NCI-H446 treated with DMSO at 0.1 percent for 48 hours (cell line): ENCODE results near the gene GRAMD1A.
"Not testable (repeated sequence)": the region's sequence is repeated elsewhere in the genome, so short reads cannot be mapped to it uniquely, and the experiment has no call there.

Experiments used
- DNase-seq: peaks from one replicate; lab custom pipeline; 2025; lab: John Stamatoyannopoulos, UW

GRAMD1A gene

DNA sequence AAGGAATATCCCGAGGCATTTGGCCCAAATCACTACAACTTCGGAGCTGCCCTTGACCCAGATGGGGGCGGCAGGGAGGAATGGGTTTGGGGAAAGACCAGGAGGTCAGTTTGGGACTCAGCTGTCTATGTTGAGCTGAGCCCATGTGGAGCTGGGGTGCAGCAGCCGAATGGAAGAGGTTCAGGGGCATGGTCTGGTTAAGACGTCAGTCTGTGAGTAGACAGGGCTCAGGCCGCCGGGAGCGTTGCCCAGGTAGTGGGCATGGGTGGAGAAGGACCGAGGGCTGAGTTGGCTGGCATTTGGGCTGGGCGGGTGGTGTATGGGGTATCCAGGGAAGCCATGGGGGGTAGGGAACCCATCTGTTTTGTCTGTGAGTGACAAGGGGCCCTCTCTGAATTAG, 20.9 kb downstream of the GRAMD1A start:
- DNase-seq, result no peak

DNA sequence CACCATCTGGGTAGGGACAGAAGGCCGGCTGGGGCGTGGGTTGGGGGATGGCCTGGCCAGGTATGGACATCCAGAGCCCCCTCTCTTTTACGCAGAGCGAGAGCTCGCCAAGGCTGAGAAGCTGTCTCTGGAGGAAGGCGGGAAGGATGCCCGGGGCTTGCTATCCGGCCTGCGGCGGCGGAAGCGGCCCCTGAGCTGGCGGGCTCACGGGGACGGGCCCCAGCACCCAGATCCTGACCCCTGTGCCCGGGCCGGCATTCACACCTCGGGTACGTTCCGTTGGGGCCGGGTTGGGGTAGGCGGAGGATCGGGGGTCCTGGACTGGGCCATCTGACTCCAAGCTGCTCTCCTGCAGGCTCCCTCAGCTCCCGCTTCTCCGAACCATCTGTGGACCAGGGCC, 21.5 kb downstream of the GRAMD1A start:
- DNase-seq, result no peak

DNA sequence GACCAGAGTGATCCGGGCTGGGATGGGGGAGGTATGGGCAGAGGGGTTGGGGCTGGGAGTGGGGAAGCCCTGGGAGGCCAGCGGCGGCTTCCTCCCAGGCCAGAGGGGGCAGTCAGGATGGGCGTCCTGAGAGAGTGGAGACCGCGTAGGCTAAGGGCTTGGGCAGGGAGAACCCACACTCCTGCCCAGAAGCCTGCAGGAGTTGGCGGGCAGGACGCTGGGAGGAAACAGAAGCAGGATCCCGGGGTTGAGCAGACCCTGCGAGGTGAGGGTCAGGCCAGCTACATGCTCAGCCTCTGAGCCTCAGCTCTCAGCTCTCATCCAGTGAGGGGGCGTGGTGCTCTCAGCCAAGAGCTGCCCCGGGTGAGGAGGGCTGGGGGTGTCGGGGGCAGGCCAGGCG, 22.3 kb downstream of the GRAMD1A start:
- DNase-seq, result no peak

DNA sequence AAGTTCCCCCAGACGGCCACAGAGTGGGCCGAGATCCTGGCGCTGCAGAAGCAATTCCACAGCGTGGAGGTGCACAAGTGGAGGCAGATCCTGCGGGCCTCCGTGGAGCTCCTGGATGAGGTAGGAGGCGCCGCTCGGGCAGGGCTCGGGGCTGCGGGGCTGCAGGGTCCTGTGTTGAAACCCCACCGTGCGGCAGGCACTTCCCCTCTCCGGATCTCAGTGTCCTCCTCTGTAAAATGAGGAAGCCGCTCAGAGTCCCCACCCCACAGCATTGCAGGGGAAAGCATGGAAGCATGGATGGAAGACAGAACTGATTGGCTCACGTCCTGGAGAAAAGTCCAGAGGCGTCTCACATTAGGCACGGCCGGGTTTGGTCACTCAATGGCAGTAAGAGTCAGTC, 23.3 kb downstream of the GRAMD1A start:
- no peak for DNase-seq

DNA sequence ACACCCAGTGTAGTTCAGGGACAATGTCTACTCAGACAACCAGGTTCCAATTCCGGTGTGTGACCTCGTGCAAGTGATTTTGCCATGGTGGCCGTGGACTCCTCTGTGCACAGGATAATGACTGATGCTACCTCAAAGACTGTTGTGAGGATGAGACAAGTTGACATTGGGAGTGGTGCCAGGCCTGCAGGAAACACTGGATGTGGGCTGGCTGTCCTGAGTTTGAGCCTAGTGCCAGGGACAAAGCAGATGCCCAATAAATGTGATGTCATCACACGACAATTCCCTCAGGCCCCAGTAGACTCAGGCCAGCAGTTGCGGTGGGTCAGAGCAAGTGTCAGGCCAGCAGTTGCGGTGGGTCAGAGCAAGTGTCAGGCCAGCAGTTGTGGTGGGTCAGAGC, 24.0 kb downstream of the GRAMD1A start:
- no peak for DNase-seq

DNA sequence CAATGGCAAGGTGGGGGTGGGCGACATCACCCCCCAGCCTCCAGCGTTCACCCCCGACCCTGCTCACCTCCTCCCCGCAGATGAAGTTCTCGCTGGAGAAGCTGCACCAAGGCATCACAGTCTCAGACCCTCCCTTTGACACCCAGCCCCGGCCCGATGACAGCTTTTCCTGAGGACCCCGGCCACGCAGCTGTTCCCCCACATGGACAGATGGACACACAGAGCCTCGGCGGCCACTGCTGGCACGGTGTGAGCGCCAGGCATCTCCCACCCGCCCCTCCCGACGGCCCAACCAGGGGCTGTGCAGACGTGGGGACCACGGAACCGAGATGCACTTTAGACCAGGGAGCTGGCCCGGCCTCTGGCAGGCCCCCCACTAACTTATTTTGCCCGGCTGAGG, 25.8 kb downstream of the GRAMD1A start:
- DNase-seq, result no peak

DNA sequence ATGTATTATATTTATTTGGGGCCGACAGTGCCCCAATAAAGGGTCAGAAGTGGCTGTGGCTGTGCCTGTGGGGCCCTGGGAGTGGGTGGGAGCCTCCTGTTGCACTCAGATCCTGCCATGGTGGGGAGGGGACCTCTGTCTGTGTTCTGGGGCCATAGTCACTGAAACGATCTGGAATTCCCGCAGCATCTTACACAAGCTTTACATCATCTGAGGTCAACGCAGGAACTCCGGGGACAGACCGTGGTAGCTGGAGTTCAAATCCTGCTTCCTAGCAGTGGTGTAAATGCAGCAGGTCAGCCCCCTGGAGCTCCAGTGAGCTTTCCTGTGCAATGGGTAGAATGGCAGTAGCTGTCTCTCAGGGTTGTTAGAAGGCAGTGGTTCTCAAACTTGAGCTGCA, 26.3 kb downstream of the GRAMD1A start:
- DNase-seq, result no peak

DNA sequence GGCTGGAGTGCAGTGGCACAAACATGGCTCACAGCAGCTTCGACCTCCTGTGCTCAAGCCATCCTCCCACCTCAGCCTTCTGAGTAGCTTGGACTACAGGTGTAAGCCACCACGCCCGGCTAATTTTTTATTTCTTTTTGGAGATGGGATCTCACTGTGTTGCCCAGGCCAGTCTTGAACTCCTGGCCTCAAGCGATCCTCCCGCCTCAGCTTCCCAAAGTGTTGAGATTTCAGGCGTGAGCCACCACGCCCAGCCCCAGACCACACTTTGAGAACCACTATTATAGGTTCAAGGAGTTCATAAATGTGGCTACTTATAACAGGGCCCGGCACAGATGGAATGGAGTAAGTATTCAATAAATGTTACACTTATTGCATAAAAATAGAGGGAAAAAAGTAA, 26.9 kb downstream of the GRAMD1A start:
- no peak for DNase-seq

DNA sequence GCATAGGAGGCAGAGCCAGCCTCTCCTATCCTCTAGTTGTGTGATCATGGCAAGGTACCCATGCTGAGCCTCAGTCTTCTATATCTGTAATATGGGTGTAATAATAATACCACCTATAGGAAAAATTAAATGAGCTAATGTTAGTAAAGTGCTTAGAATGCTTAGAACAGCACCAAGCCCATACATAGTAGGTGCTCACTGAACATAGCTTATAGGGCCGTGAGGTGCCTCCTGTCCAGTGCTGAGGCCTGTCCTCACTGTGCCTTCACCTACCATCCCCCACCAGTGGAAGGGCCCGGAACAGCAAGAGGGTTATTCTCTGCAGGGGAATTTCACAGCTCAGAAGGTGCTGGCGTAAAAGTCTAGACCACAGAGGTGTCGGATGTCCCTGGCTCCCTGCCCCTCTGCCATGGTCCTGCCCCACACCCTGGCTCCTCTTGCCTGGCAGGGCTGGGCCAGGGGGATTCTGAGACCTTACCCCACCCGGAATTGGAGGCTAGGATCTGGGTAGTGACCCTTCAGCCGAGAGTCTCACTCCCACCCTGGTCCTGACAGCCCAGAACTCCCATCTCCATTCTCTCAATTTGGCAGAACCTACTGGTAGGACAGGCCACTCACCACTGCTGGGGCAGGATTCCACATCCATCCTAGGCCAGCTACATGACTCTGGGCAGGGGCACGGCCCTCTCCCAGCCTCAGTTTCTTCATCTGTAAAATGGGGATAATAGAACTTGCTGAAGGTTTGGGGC, 27.9 kb downstream of the GRAMD1A start:
- no peak for DNase-seq

DNA sequence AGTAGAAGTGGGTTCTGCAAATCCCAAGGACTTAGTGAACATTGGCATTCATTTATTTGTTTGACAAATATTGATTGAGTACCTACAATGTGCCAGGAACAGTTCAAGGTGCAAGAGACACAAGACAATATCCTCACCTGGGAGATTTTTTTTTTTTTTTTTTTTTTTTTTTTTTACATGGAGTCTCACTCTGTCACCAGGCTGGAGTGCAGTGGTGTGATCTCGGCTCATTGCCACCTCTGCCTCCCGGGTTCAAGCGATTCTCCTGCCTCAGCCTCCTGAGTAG, 28.4 kb downstream of the GRAMD1A start:
- not testable (repeated sequence) for DNase-seq

DNA sequence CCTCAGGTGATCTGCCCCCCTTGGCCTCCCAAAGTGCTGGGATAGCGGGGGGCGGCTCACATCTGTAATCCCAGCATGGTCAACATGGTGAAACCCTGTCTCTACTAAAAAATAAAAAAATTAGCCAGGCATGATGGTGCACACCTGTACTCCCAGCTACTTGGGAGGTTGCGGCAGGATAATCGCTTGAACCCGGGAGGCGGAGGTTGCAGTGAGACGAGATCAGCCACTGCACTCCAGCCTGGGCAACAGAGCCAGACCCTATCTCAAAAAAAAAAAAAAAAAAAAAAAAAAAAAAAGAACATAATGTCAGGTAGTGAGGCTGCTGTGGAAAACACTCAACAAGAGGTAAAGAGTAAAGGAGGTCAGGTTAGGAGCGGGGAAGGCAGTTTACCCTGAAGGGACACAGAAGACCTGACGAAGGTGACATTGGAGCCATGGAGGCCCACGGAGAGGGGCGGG, 29.2 kb downstream of the GRAMD1A start:
- not testable (repeated sequence) for DNase-seq

DNA sequence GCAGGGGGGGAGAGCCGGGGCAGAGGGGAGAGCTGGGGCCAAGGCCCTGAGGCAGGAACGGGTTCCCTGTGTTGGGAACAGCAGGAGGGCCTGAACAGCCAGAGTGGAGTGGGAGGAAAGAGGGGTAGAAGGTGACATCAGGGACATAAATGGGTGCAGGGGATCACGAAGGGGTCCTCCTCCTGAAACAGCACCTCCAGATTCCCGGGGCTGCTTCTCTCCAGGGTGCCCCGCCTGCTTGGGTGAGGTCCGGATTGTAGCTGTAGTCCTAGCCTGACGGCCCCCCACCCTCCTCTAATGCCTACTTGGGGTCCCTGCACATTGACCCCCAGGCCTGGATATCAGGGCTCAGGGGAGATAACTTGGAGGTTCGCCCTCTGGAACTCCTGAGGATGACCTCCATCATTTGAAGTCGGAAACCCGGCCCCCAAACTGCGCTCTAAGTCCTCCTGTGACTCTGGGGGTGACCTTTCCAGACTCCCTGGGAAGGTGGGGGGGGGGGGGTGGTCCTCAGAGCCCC, 29.7 kb downstream of the GRAMD1A start:
- DNase-seq, result no peak

DNA sequence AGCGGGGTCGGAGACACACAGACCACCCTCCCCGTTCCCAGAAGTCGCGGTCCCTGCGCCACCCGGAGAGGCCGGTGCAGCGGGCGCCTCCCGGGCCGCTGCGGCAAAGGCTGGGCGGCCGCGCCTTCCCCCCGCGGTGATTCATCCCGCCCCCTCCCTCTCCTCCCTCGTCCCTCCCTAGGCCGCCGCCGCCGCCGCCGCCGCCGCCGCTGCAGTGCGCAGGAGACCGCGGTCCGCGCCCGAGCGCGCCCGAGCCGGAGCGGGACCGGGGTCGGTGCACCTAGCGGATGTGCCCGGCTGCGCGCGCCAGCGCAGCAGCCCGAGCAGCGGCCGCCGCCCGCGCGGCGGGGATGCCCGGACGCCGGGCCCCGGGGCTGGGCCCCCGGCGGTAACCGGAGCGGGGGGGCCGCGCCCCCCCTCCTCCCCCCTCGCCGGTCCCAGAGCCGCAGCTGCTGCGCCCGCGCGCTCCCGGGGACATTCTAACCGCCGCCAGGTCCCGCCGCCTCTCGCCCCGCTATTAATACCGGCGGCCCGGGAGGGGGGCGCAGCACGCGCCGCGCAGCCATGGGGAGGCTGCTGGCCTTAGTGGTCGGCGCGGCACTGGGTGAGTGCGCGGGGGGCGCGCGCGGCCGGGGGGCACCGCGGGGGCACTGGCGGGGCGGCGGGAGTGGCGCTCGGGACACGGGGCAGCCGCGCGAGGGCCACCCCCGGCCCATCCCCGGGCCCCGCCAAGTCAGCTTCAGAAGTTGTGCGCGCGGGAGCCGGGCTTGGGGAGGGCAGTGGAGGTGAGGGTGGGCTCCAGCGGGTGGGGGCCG, 30.3 kb downstream of the GRAMD1A start, which contains the start of gene SCN1B:
TSS of gene SCN1B (plus strand) at position 214 of the 815 bp plus-strand sequence. CDS start at position 565, 351 bp downstream.
- no peak for DNase-seq

DNA sequence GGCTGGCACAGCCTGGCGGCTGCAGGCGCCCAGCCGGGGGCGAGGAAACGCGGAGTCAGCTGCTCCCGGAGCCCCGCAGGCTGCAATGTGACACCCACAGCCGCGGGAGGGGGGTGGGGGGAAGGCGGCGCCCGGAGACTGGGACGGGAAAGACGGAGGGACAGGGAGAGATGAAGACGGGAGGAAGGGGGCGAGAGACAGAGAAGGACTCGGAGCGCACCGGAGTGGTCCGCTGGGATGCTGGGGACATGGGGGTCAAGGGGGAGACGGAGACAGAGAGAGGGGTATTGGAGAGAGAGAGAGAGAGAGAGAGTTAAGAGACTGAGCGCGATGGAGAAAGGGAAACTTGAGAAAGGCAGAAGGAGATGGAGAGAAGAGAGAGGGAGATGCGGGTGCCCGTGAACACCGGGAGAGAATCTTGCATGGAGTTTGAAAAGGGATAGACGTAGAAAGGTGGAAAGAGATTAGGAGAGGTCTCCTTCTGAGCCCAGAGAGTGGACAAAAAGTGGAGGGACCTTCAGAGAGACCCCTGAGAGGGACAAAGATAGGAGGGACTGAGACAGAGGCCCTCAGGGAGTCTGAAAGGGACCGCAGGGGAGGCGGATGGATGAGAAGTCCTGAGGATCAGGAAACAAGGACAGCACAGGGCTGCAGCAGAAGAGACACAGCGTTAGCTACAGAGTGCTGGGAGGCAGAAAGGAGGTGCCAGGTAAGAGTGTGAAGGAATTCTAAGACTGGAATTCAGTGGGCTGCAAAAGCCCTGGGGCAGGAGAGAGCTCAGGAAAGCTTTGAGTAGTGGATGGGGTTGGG, 31.2 kb downstream of the GRAMD1A start:
- no peak for DNase-seq

DNA sequence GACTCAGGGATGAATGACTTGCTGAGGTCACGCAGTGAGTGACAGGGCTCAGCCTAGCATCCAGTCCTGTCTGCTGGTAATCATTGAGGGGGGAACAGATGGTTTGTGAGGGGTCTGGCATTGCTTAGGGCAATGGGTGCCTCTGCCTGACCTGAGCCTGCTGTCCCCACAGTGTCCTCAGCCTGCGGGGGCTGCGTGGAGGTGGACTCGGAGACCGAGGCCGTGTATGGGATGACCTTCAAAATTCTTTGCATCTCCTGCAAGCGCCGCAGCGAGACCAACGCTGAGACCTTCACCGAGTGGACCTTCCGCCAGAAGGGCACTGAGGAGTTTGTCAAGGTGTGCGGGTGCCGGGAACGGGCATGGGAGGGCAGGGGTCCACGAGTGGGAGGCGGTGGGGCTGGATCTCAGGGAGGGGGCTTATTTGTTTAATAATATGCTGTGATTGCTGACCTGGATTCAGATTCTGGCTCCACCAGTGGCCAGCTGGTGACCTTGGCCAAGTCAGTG, 32.3 kb downstream of the GRAMD1A start:
- DNase-seq, result no peak

DNA sequence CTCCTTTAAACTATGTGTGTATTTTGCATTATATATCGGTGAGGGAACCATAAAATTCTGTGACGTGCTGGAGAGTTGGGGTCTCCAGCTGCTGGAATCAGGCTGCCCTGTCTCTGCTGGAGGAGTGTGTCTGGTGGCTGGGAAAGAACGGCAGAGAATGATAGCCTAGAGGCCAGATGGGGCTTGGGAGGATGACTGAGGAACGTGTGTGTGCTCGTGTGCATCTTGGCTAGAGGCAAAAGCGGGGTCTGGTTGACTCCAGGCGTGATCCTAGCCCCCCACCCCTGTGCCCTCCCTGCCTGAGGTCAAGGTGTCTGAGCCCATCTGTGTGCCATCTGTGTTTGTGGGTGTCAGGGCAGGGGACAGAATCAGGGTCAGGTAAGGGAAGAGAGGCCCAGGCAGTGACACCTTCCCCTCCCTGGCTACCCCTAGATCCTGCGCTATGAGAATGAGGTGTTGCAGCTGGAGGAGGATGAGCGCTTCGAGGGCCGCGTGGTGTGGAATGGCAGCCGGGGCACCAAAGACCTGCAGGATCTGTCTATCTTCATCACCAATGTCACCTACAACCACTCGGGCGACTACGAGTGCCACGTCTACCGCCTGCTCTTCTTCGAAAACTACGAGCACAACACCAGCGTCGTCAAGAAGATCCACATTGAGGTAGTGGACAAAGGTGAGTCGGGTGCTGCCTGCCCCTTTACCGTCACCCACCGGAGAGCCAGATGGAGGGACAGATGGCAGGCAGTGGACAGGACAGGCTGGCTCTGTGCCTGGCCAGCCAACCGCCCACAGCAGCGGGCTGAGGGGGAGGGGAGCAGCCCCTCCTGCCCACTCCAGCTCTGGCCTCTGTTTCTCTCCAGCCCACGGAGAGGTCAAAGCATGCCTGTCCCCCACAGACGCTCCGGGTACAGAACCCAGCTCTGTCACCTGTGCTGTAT, 33.2 kb downstream of the GRAMD1A start:
- no peak for DNase-seq

DNA sequence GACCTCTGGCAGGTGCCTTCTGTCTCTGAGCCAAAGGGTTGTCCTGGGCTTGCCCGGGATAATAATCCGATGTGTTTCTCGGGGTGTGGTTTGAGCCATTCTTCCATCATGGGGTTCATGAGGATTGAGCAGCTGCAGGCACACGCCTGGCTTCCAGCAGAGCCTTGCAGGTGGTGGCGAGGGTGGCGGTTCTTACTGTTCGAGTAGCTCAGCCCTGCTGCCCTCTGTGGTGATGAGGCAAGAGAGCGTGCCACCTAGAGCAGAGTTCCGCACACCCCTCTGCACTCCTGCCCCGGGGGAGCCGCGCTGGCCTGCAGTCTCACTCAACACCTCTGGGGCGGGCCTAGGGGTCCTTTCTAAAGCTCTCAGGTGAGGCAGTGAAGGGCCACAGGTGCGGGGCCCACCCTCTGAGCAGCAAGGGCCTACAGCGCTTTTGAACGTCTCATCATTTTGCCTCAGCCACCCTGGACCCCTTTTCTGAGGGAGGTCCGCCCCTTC, 33.9 kb downstream of the GRAMD1A start:
- no peak for DNase-seq

DNA sequence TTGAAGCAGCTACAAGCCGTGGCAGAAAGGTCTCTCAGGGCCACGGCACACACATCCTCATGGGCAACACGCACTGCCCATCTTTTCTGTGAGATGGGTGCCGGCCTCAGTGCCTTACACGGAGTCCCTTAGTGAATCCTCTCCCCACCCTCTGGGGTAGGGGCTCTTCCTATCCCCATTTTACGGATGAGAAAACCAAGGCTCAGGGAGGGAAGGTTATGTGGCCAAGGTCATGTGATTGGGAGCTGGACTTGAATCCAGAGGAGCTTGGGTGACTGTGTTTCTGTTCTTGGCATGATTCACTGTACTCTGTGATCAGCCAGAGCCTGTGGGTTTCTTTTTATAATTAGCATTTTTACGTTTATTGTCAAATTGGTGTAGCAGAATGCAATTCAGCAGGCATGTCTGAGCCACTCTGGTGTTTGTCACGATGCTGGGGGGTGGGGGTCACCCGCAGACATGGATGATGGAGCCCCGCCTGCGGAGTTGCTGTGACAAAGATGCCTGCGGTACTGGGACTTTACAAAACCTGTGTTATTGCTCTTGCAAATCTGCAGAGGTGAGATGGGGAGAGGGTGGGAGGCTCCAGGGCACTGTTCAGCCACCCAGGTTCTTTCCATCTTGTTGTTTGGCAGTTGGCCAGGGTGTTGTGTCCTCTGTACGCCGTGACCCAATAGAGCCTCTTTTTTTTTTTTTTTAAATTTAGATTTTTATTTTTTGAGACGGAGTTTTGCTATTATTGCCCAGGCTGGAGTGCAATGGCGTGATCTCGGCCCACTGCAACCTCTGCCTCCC, 34.7 kb downstream of the GRAMD1A start:
- no peak for DNase-seq

DNA sequence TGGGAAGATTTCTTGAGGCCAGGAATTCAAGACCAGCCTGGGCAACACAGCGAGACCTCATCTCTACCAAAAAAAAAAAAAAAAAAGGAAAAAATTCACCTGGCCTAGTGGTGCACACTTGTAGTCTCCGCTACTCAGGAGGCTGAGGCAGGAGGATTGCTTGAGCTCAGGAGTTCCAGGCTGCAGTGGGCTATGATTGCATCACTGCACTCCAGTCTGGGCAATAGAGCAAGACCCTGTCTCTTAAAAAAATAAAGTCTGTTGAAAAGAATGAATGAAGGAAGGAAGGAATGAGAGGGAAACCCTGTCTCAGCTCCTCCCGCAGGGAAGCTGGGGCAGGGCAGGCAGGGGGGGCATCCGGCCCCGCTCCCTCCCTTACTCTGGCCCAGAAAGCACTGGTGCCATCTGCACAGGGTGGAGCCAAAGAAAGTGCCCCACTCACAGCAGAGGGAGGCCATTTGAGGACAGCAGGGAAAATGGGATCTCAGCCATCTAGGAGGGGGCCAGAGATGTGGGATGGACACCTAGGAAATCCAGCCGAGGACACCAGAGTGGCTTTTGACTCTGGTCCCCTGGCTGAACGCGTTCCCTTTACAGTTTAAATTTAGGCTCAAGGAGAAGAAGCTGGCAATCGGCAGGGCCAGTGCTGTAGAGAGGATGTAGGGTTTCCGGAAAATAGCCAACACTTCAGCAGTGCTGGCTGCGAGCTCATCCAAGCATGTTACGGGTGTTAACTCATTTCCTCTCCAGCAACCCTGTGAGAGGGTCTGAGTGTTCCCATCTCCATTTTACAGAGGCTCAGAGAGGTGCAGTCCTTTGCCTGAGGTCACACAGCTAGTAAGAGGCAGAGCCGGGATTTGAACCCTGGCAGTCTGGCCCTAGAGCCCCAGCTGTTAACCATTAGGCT, 37.8 kb downstream of the GRAMD1A start:
- peak; percentile 83 for DNase-seq
